ENCODE results near the gene ABHD2.
"Not testable (repeated sequence)": the region's sequence is repeated elsewhere in the genome, so short reads cannot be mapped to it uniquely, and the experiment has no call there.

ABHD2 gene

GRCh38 chr15:89139613-89140499, 51.6 kb downstream of the ABHD2 start:
- no peak for DNase-seq (ENCODE audit: low spot score)

- no peak for DNase-seq (ENCODE audit: low spot score)
These were observed 52.3 kb downstream of the ABHD2 start for GRCh38 chr15:89140595-89140994.

- DNase-seq (ENCODE audit: low spot score), result not testable (repeated sequence)
These were observed 52.9 kb downstream of the ABHD2 start for GRCh38 chr15:89141159-89141558.

- no peak for DNase-seq (ENCODE audit: low spot score)
These were observed 53.6 kb downstream of the ABHD2 start for GRCh38 chr15:89141885-89142284.

- no peak for DNase-seq (ENCODE audit: low spot score)
These were observed 54.2 kb downstream of the ABHD2 start for GRCh38 chr15:89142423-89142822.

- peak; percentile 40 for DNase-seq (ENCODE audit: low spot score)
These were observed 55.4 kb downstream of the ABHD2 start for GRCh38 chr15:89143503-89144162.

- DNase-seq (ENCODE audit: low spot score), result no peak
These were observed 56.2 kb downstream of the ABHD2 start for GRCh38 chr15:89144491-89144890.

GRCh38 chr15:89146366-89146765, 58.1 kb downstream of the ABHD2 start:
- no peak for DNase-seq (ENCODE audit: low spot score)

GRCh38 chr15:89148126-89148525, 59.9 kb downstream of the ABHD2 start:
- no peak for DNase-seq (ENCODE audit: low spot score)

GRCh38 chr15:89149501-89150101, 61.3 kb downstream of the ABHD2 start:
- DNase-seq (ENCODE audit: low spot score), result no peak

- no peak for DNase-seq (ENCODE audit: low spot score)
These were observed 62.0 kb downstream of the ABHD2 start for GRCh38 chr15:89150287-89150686.

GRCh38 chr15:89150762-89151664, 62.8 kb downstream of the ABHD2 start:
- no peak for DNase-seq (ENCODE audit: low spot score)

- no peak for DNase-seq (ENCODE audit: low spot score)
These were observed 66.9 kb downstream of the ABHD2 start for GRCh38 chr15:89155122-89155521.

- no peak for DNase-seq (ENCODE audit: low spot score)
These were observed 67.4 kb downstream of the ABHD2 start for GRCh38 chr15:89155656-89156055.

GRCh38 chr15:89157061-89157460, 68.8 kb downstream of the ABHD2 start:
- DNase-seq (ENCODE audit: low spot score), result no peak

GRCh38 chr15:89157918-89158564, 69.8 kb downstream of the ABHD2 start:
- no peak for DNase-seq (ENCODE audit: low spot score)

GRCh38 chr15:89161666-89162065, 73.4 kb downstream of the ABHD2 start:
- no peak for DNase-seq (ENCODE audit: low spot score)

GRCh38 chr15:89163271-89164055, 75.2 kb downstream of the ABHD2 start:
- no peak for DNase-seq (ENCODE audit: low spot score)

- no peak for DNase-seq (ENCODE audit: low spot score)
These were observed 76.5 kb downstream of the ABHD2 start for GRCh38 chr15:89164712-89165211.

GRCh38 chr15:89165677-89166076, 77.4 kb downstream of the ABHD2 start:
- DNase-seq (ENCODE audit: low spot score), result no peak

Data from CD4-positive, alpha-beta T cell treated with Interleukin-2 at 100 ng/mL for 4 hours (primary cell).